Retinal pigment epithelial cell (primary cell): ENCODE data around the gene MTREX.

ENCODE experiments used
- DNase-seq: peaks from one replicate; pipeline ENCODE4 v3.0.0-alpha.2; 2010; ENCODE audit warnings: low read depth
- H3K4me3 ChIP-seq: 2 replicates; pipeline ENCODE4 v1.5.1; 2011; ENCODE audit warnings: mild to moderate bottlenecking, low read length, control low read depth, moderate library complexity
- TF ChIP-seq, protein P1 (sequence below): conservative IDR thresholded peaks from 2 replicates; pipeline ENCODE4 v1.5.1; 2011; ENCODE audit warnings: low read depth, low read length, control low read depth, inconsistent platforms

Gene MTREX

DNA sequence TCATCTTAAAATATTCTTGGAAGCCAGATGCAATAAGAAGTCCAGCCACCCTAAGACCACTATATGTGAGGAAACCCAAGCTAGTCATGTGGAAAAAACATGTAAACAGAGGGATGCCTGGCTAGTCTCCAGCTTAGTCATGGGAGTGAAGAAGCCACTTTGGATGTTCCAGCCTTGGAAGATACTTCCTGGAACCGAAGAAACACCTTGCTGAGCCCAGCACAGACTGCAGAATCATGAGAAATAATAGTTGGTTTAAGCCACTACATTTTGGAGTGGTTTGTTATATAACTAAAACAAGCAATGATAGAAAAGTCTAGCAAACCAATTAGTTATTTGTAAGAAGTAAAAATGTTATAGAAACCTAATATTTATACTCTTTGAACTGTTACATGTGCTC, 12.9 kb upstream of the MTREX start:
- no peak overlapping the region for H3K4me3 ChIP-seq
- TF ChIP-seq, protein P1, sequence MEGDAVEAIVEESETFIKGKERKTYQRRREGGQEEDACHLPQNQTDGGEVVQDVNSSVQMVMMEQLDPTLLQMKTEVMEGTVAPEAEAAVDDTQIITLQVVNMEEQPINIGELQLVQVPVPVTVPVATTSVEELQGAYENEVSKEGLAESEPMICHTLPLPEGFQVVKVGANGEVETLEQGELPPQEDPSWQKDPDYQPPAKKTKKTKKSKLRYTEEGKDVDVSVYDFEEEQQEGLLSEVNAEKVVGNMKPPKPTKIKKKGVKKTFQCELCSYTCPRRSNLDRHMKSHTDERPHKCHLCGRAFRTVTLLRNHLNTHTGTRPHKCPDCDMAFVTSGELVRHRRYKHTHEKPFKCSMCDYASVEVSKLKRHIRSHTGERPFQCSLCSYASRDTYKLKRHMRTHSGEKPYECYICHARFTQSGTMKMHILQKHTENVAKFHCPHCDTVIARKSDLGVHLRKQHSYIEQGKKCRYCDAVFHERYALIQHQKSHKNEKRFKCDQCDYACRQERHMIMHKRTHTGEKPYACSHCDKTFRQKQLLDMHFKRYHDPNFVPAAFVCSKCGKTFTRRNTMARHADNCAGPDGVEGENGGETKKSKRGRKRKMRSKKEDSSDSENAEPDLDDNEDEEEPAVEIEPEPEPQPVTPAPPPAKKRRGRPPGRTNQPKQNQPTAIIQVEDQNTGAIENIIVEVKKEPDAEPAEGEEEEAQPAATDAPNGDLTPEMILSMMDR = no peak
- no peak for DNase-seq

DNA sequence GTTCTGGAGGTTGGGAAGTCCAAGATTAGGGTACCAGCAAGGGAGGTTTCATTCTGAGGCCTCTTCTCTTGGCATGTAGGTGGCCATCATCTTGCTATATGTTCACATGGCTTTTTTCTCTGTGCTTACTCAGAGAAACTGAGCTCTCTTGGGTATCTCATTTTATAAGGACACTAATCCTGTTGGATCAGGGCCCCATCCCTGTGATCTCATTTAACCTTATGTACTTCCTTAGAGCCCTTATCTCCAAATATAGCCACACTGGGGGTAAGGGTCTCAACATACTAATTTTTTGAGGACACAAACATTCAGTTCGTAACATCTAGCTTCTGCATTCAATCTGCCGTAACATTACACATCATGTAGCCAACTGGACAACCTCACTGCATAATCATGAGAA, 6.9 kb upstream of the MTREX start:
- H3K4me3 ChIP-seq = no peak overlapping the region
- TF ChIP-seq, protein P1 = no peak
- no peak for DNase-seq

DNA sequence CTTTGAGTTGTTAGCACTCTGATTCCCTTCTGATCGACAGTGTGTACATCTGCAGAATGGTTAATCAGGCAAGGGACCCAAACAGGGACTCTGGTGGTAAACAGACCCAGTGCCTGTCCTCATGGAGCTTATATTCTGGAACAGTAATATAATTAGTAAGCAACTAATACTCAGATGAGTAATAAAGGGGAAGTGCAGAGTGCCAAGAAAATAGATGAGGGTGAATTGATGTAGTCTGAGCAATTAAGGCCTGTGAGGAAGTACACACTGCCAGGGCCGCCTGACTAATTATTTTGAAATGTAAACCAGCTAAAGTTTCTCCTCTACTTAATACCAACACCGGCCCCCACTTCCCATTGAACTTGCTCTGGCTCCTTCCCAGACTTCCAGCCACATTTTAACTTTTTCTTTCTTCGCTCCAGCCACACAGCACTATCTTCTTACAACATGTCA, 4.5 kb upstream of the MTREX start:
- H3K4me3 ChIP-seq = no peak overlapping the region
- TF ChIP-seq, protein P1 = no peak
- DNase-seq = peak; percentile 75

DNA sequence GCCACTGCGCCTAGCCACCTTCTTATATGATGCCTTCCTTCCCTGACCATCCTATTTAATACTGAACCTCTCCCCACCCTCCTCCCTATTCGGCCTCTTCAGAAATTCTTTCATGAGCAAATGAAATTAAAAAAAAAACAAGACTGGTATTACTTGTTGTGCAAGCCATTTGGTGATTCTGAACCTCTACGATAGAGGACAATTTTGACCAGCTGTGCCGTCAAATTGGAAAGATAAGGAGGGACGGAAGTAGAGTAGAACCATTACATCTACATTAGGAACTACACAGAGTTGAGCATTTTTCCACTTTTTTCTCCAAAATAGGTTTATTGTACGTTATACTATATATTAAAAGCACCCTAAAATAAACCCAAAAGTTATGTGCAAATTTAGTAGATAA, 3.2 kb upstream of the MTREX start:
- no peak for DNase-seq
- TF ChIP-seq, protein P1 = no peak

DNA sequence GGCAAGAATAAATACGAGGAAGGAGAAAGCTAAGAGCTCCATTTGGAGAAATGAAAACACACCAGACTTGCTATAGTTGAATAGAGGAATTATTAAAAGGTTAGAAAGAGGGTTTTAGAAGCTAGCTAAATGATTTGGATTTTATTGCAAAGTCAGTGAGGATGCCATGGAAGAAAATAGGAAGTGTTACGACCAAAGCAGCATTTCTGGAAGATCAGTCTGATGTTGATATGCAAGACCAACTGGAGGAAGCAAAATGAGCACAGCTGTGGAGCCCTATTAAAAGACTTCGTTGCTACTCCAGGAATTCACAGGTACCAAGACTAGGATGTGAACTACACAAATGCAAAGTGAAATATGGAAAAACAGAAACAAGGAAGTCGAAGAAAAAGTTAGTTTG, 2.4 kb upstream of the MTREX start:
- no peak for DNase-seq
- TF ChIP-seq, protein P1 = no peak
- peak overlapping the region; percentile 86 for H3K4me3 ChIP-seq

More for the DNA sequence above, 3.2 kb upstream of the MTREX start:
- no peak overlapping the region for H3K4me3 ChIP-seq

DNA sequence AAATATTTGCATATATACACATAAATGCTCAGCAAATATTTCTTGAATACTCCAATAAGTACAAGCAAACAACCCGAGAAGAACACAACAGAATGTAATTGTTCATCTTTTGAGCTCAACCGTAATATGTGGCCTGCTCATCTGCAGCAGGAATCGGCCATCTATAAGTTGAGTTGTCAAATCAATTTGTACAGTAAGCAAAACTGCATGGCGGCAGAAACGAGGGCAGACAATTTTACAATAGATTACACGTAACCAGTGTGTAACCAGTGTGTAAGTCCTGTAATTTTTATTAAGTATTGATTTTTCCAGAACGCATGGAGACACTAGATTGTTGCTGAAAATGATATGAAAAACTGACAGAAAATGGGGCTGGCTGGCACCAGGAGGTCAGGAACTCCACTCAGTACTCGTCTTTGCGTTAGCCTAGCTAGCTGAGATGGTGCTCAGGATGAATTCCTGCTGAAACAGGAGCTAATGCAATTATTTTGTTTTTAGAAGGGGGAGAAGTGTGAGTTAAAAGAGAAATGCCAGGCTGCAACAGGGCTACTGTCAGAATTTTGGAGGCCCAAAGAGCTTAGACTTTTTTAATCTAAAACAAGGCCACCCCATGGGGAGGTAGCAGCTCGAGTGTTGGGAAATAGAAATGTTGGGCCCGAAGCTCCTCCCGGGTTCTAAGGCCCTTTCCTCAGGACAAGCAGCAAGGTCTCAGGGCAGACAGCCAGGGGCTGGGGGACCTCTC, 977 bp upstream of the MTREX start:
- H3K4me3 ChIP-seq = peak overlapping the region; percentile 86
- TF ChIP-seq, protein P1 = no peak
- DNase-seq = no peak

DNA sequence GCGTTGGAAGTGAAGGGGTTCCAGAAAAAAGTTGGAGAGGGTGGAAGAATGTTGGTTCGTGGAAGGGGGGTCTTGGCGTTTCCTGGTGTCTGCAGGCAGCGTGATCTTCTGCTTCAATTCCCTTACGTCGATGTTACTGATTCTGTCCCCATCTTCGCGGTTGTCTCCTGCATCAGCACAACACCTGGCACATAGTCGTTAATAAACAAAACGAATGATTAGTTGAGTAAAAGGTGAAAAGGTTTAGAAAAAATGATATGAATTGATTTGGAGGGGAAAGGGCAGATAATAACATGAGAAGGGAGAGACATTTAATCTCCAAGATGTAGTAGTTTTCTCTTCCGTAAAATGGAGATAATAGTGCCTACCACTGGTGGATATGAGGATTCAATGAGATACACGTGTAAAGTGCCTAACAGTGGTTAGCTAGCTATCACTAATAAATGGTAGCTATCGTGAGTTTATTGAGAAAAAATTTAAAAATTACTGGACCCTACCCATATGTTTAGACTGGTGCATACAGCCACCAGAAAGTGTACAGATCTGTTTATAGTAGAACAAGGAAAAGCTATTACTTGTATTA, 556 bp downstream of the MTREX start:
- peak overlapping the region; percentile 86 for H3K4me3 ChIP-seq
- TF ChIP-seq, protein P1 = no peak
- DNase-seq = no peak
